Measurements from ENCODE around the gene ECE1.
"Not testable (repeated sequence)": the region's sequence is repeated elsewhere in the genome, so short reads cannot be mapped to it uniquely, and the experiment has no call there.

Gene ECE1

GRCh38 chr1:21294266-21294989, 4.2 kb upstream of the ECE1 start:
- H3K36me3 ChIP-seq (ENCODE audit: insufficient read depth, low read length), result no peaks in the 10 kb centered on the region
- no peaks in the 10 kb centered on the region for H3K9me3 ChIP-seq (replicated peaks; ENCODE audit: low read length)
- H3K9ac ChIP-seq (ENCODE audit: low read depth, low read length), result no peak overlapping the region
- H3K4me1 ChIP-seq (ENCODE audit: control insufficient read depth, insufficient read depth, low read length), result peaks cover 17% of the 10 kb centered on the region
- no peaks in the 10 kb centered on the region for H3K27me3 ChIP-seq (ENCODE audit: control insufficient read depth, insufficient read depth, low read length)
- H3K4me3 ChIP-seq (ENCODE audit: low read length), result no peak overlapping the region
- H3K4me2 ChIP-seq (ENCODE audit: low read length), result no peak overlapping the region

- Histone ChIP-seq H3K4me1 (ENCODE audit: control insufficient read depth, insufficient read depth, low read length) (peaks cover 21% of the 10 kb centered on the region), H3K27me3 (ENCODE audit: control insufficient read depth, insufficient read depth, low read length) (no peaks in the 10 kb centered on the region), H3K4me2 (ENCODE audit: low read length) (no peak overlapping the region), H3K4me3 (ENCODE audit: low read length) (no peak overlapping the region), H3K9ac (ENCODE audit: low read depth, low read length) (no peak overlapping the region), H3K9me3 (replicated peaks; ENCODE audit: low read length) (no peaks in the 10 kb centered on the region), H3K36me3 (ENCODE audit: insufficient read depth, low read length) (no peaks in the 10 kb centered on the region)
Observed at GRCh38 chr1:21293537-21294265, 3.4 kb upstream of the ECE1 start.

GRCh38 chr1:21292984-21293536, 2.8 kb upstream of the ECE1 start:
- Histone ChIP-seq H3K27me3 (ENCODE audit: control insufficient read depth, insufficient read depth, low read length) (no peaks in the 10 kb centered on the region), H3K4me1 (ENCODE audit: control insufficient read depth, insufficient read depth, low read length) (peaks cover 18% of the 10 kb centered on the region), H3K9me3 (replicated peaks; ENCODE audit: low read length) (no peaks in the 10 kb centered on the region), H3K4me2 (ENCODE audit: low read length) (no peak overlapping the region), H3K36me3 (ENCODE audit: insufficient read depth, low read length) (no peaks in the 10 kb centered on the region), H3K4me3 (ENCODE audit: low read length) (no peak overlapping the region), H3K9ac (ENCODE audit: low read depth, low read length) (no peak overlapping the region)

- Histone ChIP-seq H3K9me3 (replicated peaks; ENCODE audit: low read length) (no peaks in the 10 kb centered on the region), H3K4me2 (ENCODE audit: low read length) (no peak overlapping the region), H3K36me3 (ENCODE audit: insufficient read depth, low read length) (no peaks in the 10 kb centered on the region), H3K27me3 (ENCODE audit: control insufficient read depth, insufficient read depth, low read length) (no peaks in the 10 kb centered on the region), H3K4me1 (ENCODE audit: control insufficient read depth, insufficient read depth, low read length) (peaks cover 17% of the 10 kb centered on the region), H3K4me3 (ENCODE audit: low read length) (no peak overlapping the region), H3K9ac (ENCODE audit: low read depth, low read length) (no peak overlapping the region)
Observed at GRCh38 chr1:21292503-21292983, 2.3 kb upstream of the ECE1 start.

DNA sequence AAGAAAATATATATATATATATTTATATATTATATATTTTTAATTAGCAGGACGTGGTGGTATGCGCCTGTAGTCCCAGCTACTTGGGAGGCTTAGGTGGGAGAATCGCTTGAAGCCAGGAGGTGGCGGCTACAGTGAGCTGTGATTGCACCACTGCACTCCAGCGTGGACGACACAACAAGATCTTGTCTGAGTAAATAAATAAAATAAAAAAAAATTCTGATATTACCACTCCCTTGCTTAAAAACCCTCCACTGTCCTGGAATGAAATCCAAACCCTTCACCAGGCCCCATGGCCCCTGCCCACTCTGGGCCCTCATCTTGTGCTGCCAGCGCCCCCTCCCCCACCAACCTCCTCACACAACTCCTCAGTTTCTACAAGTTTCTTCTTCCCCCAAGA, 1.7 kb upstream of the ECE1 start:
- no peak overlapping the region for H3K4me3 ChIP-seq (ENCODE audit: low read length)
- H3K27me3 ChIP-seq (ENCODE audit: control insufficient read depth, insufficient read depth, low read length), result no peaks in the 10 kb centered on the region
- no peak overlapping the region for H3K4me2 ChIP-seq (ENCODE audit: low read length)
- H3K9me3 ChIP-seq (replicated peaks; ENCODE audit: low read length), result no peaks in the 10 kb centered on the region
- peaks cover 17% of the 10 kb centered on the region for H3K4me1 ChIP-seq (ENCODE audit: control insufficient read depth, insufficient read depth, low read length)
- H3K9ac ChIP-seq (ENCODE audit: low read depth, low read length), result no peak overlapping the region
- H3K36me3 ChIP-seq (ENCODE audit: insufficient read depth, low read length), result no peaks in the 10 kb centered on the region

DNA sequence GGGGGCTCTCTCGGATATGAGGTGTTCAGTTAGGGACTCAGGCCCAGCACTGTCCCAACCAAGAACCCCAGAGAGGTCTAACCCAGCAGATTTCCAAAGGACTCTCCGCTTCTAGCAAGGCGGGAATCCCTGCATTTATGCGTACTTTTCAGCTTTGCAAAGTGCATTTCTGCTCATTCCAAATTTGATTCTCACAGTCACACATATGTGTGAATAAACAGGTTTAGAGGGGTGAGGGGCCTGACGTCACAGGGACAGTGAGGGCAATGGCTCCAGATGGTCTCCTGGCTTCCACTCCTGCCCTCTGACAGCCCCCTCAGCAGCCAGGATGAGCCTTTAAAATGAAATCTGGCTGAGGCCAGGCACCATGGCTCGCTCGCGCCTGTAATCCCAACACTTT, 921 bp upstream of the ECE1 start:
- H3K27me3 ChIP-seq (ENCODE audit: control insufficient read depth, insufficient read depth, low read length), result no peaks in the 10 kb centered on the region
- H3K4me3 ChIP-seq (ENCODE audit: low read length), result no peak overlapping the region
- H3K4me1 ChIP-seq (ENCODE audit: control insufficient read depth, insufficient read depth, low read length), result peaks cover 17% of the 10 kb centered on the region
- no peaks in the 10 kb centered on the region for H3K36me3 ChIP-seq (ENCODE audit: insufficient read depth, low read length)
- H3K4me2 ChIP-seq (ENCODE audit: low read length), result no peak overlapping the region
- H3K9ac ChIP-seq (ENCODE audit: low read depth, low read length), result no peak overlapping the region
- no peaks in the 10 kb centered on the region for H3K9me3 ChIP-seq (replicated peaks; ENCODE audit: low read length)

DNA sequence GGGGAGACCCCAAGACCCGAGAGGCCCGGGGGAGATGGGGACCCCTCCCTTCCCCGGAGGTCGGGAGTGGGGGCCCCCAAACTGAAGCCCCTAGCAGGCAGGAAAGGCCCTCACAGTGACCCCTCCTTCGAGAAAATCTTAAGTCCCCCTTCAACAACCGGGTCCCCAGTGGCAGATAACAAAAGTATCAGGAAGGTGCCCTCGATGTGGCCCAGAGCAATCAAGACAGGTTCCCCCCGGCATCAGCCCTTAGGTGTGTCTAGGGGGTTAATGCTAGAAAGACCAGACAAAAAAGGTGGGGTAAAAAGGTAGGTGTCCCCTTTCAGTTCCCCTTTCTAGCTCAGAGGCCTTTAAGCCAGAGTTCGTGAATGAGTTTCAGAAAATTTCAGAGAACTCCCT, 282 bp upstream of the ECE1 start:
- no peaks in the 10 kb centered on the region for H3K9me3 ChIP-seq (replicated peaks; ENCODE audit: low read length)
- H3K4me3 ChIP-seq (ENCODE audit: low read length), result peak overlapping the region; percentile 84
- H3K27me3 ChIP-seq (ENCODE audit: control insufficient read depth, insufficient read depth, low read length), result no peaks in the 10 kb centered on the region
- H3K4me1 ChIP-seq (ENCODE audit: control insufficient read depth, insufficient read depth, low read length), result peaks cover 17% of the 10 kb centered on the region
- H3K36me3 ChIP-seq (ENCODE audit: insufficient read depth, low read length), result no peaks in the 10 kb centered on the region
- peak overlapping the region; percentile 76 for H3K9ac ChIP-seq (ENCODE audit: low read depth, low read length)
- H3K4me2 ChIP-seq (ENCODE audit: low read length), result peak overlapping the region; percentile 98

- H3K27me3 ChIP-seq (ENCODE audit: control insufficient read depth, insufficient read depth, low read length), result no peaks in the 10 kb centered on the region
- no peaks in the 10 kb centered on the region for H3K36me3 ChIP-seq (ENCODE audit: insufficient read depth, low read length)
- H3K4me2 ChIP-seq (ENCODE audit: low read length), result peak overlapping the region; percentile 98
- peak overlapping the region; percentile 84 for H3K4me3 ChIP-seq (ENCODE audit: low read length)
- H3K9me3 ChIP-seq (replicated peaks; ENCODE audit: low read length), result no peaks in the 10 kb centered on the region
- peak overlapping the region; percentile 70 for H3K9ac ChIP-seq (ENCODE audit: low read depth, low read length)
- H3K4me1 ChIP-seq (ENCODE audit: control insufficient read depth, insufficient read depth, low read length), result peaks cover 14% of the 10 kb centered on the region
Observed at GRCh38 chr1:21289127-21289526, 1.1 kb downstream of the ECE1 start.

DNA sequence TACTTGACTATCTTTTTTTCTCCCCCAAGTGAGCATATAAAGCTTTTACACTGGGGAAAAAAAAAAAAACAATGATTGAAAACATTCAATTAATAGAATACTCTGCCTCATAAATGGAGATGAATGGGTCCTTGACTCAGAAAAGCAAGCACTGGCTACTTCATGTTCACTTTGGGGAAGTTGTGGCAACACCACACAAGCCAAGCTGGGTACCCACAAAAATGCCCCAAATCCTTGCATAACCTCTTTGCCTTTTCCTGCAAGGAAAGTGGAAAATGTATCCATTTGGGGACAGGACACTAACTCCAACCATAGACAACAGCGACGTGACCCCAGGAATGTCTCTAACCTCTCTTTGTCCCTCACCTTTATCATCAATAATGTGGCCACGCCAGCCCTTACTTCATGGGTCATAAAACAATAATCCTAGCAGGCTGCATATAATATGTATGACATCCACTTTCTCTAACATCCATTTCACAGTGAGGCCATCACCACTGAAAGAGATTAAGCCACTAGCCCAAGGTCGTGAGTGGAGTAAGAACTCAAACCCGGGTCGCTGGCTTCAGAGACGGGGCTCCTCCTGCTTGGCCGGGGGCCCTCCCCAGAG, 2.3 kb downstream of the ECE1 start:
- Histone ChIP-seq H3K4me2 (ENCODE audit: low read length) (no peak overlapping the region), H3K36me3 (ENCODE audit: insufficient read depth, low read length) (peaks cover 6% of the 10 kb centered on the region), H3K4me3 (ENCODE audit: low read length) (no peak overlapping the region), H3K9ac (ENCODE audit: low read depth, low read length) (no peak overlapping the region), H3K9me3 (replicated peaks; ENCODE audit: low read length) (no peaks in the 10 kb centered on the region), H3K27me3 (ENCODE audit: control insufficient read depth, insufficient read depth, low read length) (no peaks in the 10 kb centered on the region), H3K4me1 (ENCODE audit: control insufficient read depth, insufficient read depth, low read length) (peaks cover 14% of the 10 kb centered on the region)

DNA sequence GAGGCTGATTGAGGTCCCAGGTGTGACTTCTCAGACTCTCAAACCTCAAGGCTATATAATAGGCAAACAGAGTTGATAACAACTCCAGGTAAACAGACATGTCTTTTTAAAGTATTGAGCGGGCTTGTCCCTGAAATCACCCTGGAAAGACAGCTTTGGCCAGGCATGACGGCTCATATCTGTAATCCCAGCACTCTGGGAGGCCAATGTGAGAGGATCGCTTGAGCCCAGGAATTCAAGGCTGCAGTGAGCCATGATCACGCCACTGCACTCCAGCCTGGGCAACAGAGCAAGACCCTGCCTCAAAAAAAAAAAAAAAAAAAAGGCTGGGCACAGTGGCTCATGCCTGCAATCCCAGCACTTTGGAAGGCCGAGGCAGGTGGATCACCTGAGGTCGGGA, 4.9 kb downstream of the ECE1 start:
- not testable (repeated sequence) for H3K27me3 ChIP-seq (ENCODE audit: control insufficient read depth, insufficient read depth, low read length); H3K9ac ChIP-seq (ENCODE audit: low read depth, low read length); H3K36me3 ChIP-seq (ENCODE audit: insufficient read depth, low read length); H3K9me3 ChIP-seq (replicated peaks; ENCODE audit: low read length); H3K4me2 ChIP-seq (ENCODE audit: low read length); H3K4me3 ChIP-seq (ENCODE audit: low read length)
- peaks cover 13% of the 10 kb centered on the region for H3K4me1 ChIP-seq (ENCODE audit: control insufficient read depth, insufficient read depth, low read length)

DNA sequence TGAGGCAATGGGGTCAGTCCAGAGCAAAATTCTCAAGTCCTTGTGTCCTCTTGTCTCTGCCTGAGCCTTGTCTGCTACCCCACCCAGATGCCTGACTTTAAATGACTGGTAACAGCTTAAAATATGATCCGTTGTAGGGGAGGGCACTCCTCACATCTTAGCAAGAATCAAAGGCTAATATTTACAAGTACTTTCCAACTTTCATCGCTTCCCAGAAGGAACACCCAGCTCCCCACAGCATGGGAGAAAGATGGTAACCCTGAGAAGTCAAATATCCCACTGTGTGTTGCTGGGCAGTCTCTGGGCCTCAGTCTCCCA, 5.2 kb downstream of the ECE1 start:
- Histone ChIP-seq H3K4me3 (ENCODE audit: low read length) (no peak overlapping the region), H3K9ac (ENCODE audit: low read depth, low read length) (no peak overlapping the region)

More for the DNA sequence above, 5.2 kb downstream of the ECE1 start:
- H3K36me3 ChIP-seq (ENCODE audit: insufficient read depth, low read length), result peaks cover 6% of the 10 kb centered on the region
- H3K4me1 ChIP-seq (ENCODE audit: control insufficient read depth, insufficient read depth, low read length), result peaks cover 15% of the 10 kb centered on the region
- H3K27me3 ChIP-seq (ENCODE audit: control insufficient read depth, insufficient read depth, low read length), result no peaks in the 10 kb centered on the region
- no peaks in the 10 kb centered on the region for H3K9me3 ChIP-seq (replicated peaks; ENCODE audit: low read length)
- H3K4me2 ChIP-seq (ENCODE audit: low read length), result no peak overlapping the region
